Measurements from ENCODE around the gene ZDHHC14. TPM values are rescaled to one million over a fixed set of nuclear protein-coding genes. Genes with fewer than 3 reads are reported as not detected.

Gene ZDHHC14
- total RNA-seq, 6 experiments from 2014 or later = 5.2 to 6.7 (median 6.0) TPM

GRCh38 chr6:157602521-157603295, 221.7 kb downstream of the ZDHHC14 start:
- no peak for DNase-seq
- Mint-ChIP-seq H3K4me1 (ENCODE audit: low read depth) (peaks cover 4% of the 10 kb centered on the region; the same call in 1 of the 2 replicates), H3K9me3 (no peaks in the 10 kb centered on the region), H3K4me3 (no peak overlapping the region), H3K36me3 (ENCODE audit: low read depth) (no peaks in the 10 kb centered on the region), H3K27ac (no peak overlapping the region), H3K27me3 (ENCODE audit: insufficient read depth) (no peaks in the 10 kb centered on the region; the same call in 1 of the 2 replicates)
- TF ChIP-seq, protein P1, sequence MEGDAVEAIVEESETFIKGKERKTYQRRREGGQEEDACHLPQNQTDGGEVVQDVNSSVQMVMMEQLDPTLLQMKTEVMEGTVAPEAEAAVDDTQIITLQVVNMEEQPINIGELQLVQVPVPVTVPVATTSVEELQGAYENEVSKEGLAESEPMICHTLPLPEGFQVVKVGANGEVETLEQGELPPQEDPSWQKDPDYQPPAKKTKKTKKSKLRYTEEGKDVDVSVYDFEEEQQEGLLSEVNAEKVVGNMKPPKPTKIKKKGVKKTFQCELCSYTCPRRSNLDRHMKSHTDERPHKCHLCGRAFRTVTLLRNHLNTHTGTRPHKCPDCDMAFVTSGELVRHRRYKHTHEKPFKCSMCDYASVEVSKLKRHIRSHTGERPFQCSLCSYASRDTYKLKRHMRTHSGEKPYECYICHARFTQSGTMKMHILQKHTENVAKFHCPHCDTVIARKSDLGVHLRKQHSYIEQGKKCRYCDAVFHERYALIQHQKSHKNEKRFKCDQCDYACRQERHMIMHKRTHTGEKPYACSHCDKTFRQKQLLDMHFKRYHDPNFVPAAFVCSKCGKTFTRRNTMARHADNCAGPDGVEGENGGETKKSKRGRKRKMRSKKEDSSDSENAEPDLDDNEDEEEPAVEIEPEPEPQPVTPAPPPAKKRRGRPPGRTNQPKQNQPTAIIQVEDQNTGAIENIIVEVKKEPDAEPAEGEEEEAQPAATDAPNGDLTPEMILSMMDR (IDR thresholded peaks at IDR 0.05) = no peak

GRCh38 chr6:157603314-157603940, 222.4 kb downstream of the ZDHHC14 start:
- TF ChIP-seq, protein P1 (IDR thresholded peaks at IDR 0.05) = no peak
- Mint-ChIP-seq H3K4me1 (ENCODE audit: low read depth) (no peaks in the 10 kb centered on the region), H3K27ac (no peak overlapping the region), H3K4me3 (no peak overlapping the region), H3K9me3 (no peaks in the 10 kb centered on the region), H3K36me3 (ENCODE audit: low read depth) (no peaks in the 10 kb centered on the region), H3K27me3 (ENCODE audit: insufficient read depth) (peaks cover 2% of the 10 kb centered on the region; the same call in 1 of the 2 replicates)
- no peak for DNase-seq

GRCh38 chr6:157603971-157604370, 223.0 kb downstream of the ZDHHC14 start:
- H3K27me3 Mint-ChIP-seq (ENCODE audit: insufficient read depth) = peaks cover 3% of the 10 kb centered on the region; the same call in 1 of the 2 replicates
- no peak overlapping the region for H3K4me3 Mint-ChIP-seq

DNA sequence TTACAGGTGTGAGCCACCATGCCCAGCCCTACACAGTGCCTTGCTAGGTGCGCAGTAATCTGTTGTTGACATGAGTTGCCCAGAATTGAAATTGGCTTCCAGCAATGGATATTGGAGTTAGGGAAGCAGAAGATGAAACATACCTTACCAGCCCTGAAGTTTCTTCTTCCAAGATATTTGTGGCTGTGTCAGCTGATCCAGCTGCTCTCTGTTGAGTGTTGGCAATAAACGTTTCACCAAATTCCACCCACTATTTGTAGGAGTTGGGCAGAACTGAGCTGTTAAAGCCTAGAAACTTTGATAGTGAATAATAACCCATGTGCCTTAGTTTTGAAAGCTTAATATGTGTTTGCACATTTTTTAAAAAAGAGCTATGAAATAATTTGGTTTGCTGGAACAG, 223.8 kb downstream of the ZDHHC14 start:
- no peaks in the 10 kb centered on the region for H3K9me3 Mint-ChIP-seq
- peaks cover 3% of the 10 kb centered on the region; the same call in 1 of the 2 replicates for H3K27me3 Mint-ChIP-seq (ENCODE audit: insufficient read depth)
- no peak overlapping the region for H3K4me3 Mint-ChIP-seq
- no peaks in the 10 kb centered on the region for H3K4me1 Mint-ChIP-seq (ENCODE audit: low read depth)
- TF ChIP-seq, protein P1 (IDR thresholded peaks at IDR 0.05) = no peak
- no peaks in the 10 kb centered on the region for H3K36me3 Mint-ChIP-seq (ENCODE audit: low read depth)
- H3K27ac Mint-ChIP-seq = no peak overlapping the region
- DNase-seq = peak; percentile 5

More at GRCh38 chr6:157603971-157604370, 223.0 kb downstream of the ZDHHC14 start:
- no peaks in the 10 kb centered on the region for H3K9me3 Mint-ChIP-seq
- H3K27ac Mint-ChIP-seq = no peak overlapping the region
- H3K4me1 Mint-ChIP-seq (ENCODE audit: low read depth) = no peaks in the 10 kb centered on the region
- no peaks in the 10 kb centered on the region for H3K36me3 Mint-ChIP-seq (ENCODE audit: low read depth)
- DNase-seq = no peak
- TF ChIP-seq, protein P1 (IDR thresholded peaks at IDR 0.05) = no peak

DNA sequence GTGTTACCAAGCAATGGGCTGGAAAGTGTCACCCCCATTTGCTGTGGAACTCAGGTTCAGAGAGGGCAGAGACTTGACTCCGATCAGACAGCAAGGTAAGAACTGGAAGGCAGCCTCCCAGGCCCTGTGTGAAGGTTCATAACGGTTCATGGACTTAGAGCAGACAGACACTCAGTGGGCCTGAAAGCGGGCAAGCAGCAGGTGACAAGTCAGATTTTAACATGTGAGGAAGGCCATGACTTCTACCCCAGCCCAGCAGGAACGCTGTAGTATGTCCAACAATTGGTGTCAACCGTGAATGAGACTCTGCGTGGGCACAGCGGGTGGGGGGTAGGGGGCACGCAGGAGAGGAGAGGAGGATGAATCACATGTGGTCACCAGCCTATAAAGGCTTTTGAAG, 224.5 kb downstream of the ZDHHC14 start:
- H3K36me3 Mint-ChIP-seq (ENCODE audit: low read depth) = no peaks in the 10 kb centered on the region
- H3K27me3 Mint-ChIP-seq (ENCODE audit: insufficient read depth) = peaks cover 3% of the 10 kb centered on the region; the same call in 1 of the 2 replicates
- H3K27ac Mint-ChIP-seq = no peak overlapping the region
- TF ChIP-seq, protein P1 (IDR thresholded peaks at IDR 0.05) = no peak
- no peaks in the 10 kb centered on the region for H3K9me3 Mint-ChIP-seq
- no peak overlapping the region for H3K4me3 Mint-ChIP-seq
- H3K4me1 Mint-ChIP-seq (ENCODE audit: low read depth) = no peaks in the 10 kb centered on the region
- DNase-seq = no peak

Data from HFFc6 (cell line).